ENCODE data around the gene IRF1. TPM values are rescaled to one million over a fixed set of nuclear protein-coding genes. Genes with fewer than 3 reads are reported as not detected.

The IRF1 gene
- total RNA-seq, 4 donors from 2014 or later: 17.5 to 24.1 (median 20.1) TPM

DNA sequence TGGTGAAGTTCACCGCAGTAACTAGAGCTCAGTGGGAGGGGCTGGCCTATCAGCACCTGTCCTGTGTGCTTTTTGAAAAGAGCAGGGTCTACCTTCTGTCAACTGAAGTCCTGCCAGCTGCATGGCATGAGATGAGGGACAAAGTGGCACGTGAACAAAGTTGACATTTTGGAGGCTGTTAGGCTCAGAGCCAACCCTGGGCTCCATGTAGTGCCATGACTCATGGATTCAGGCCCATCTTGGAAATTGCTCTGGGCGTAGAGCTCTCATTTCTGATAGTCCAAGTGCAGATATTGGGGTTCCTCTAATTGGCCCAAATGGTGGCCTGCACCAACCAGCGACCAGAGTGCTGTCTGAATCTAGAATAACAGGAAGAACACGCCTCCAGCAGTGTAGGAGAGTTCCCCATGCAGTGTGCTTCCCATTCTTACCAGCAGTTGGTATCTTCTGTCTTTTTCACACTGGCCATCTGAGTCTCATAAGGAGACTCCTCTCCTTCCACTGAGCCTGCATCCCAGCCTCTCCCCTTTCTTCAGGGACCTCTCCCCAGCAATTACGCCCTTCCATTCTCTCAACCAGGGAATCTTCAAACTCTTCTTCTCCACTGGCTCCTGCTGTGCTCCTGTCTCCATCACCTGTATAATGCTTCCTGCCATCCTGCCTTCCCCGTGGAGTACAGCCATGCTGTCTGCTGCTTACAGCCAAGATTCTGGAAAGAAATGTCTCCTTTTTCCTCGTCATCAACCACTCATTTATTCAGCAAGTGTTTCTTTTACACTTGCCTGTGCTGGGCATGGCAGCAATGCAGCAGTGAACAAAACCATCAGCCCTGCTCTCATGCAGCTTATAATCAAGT is 30.4 kb downstream of the IRF1 start:
- H3K4me1 ChIP-seq: peaks cover 76% of the 10 kb centered on the region
- H3K27me3 ChIP-seq: no peaks in the 10 kb centered on the region
- no peak for DNase-seq (ENCODE audit: low spot score in 2 of 2)
- no peaks in the 10 kb centered on the region for H3K36me3 ChIP-seq
- no peaks in the 10 kb centered on the region for H3K9me3 ChIP-seq
- no peak overlapping the region for H3K27ac ChIP-seq
- TF ChIP-seq POLR2A (IDR thresholded peaks at IDR 0.05): no peak
- TF ChIP-seq, protein P1, sequence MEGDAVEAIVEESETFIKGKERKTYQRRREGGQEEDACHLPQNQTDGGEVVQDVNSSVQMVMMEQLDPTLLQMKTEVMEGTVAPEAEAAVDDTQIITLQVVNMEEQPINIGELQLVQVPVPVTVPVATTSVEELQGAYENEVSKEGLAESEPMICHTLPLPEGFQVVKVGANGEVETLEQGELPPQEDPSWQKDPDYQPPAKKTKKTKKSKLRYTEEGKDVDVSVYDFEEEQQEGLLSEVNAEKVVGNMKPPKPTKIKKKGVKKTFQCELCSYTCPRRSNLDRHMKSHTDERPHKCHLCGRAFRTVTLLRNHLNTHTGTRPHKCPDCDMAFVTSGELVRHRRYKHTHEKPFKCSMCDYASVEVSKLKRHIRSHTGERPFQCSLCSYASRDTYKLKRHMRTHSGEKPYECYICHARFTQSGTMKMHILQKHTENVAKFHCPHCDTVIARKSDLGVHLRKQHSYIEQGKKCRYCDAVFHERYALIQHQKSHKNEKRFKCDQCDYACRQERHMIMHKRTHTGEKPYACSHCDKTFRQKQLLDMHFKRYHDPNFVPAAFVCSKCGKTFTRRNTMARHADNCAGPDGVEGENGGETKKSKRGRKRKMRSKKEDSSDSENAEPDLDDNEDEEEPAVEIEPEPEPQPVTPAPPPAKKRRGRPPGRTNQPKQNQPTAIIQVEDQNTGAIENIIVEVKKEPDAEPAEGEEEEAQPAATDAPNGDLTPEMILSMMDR (IDR thresholded peaks at IDR 0.05): no peak
- TF ChIP-seq EP300 (IDR thresholded peaks at IDR 0.05): no peak
- TF ChIP-seq POLR2AphosphoS5 (IDR thresholded peaks at IDR 0.05): no peak
- H3K4me3 ChIP-seq: no peak overlapping the region
- 87% methylated on average over 6 of the region's 8 CpGs for WGBS

DNA sequence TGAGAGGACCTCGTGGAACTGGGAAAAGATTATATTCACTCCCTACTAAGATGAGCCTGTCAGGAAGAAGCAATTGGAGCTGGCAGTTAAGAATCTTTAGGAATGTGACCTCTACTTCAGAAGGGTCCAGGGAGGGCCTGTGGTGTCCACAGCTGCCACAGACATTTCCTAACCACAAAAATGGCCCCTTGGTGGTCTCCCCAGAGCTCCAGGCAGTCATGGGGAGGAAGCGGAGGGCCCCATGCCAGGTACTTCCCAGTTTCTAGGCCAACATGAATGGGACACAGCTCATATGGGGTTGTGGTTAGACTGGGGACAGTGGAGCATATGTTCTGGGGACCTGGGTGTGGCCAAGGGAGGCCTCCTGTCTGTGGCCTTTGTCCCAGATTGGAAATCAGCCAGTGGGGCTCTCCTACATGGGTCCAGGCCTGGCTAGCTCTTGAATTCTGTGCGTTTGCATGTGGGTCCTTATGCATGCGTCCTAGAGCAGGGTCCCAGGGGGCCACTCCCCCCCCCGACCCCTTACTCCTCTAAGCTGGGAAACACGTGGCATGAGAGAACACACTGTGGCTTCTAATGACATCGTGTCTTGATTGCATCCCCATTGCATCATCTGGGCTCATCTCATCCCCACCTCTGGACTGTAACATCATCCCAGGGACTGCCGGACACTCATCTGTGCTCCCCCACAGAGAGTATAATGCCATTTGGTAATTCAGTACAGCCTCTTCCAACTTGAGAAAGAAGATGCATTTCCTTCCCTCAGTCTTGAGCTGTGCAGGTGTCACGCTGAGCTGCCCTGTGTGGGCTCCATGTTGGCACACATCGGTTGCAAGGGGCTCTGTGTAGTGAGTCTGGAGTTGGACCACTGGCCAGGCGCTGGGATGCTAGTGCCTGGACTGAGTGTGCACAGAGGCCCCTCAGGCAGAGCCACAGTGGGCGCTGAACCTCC is 31.3 kb downstream of the IRF1 start:
- peak in 1 of 2 donors; percentile 75 for DNase-seq (ENCODE audit: low spot score in 2 of 2)
- H3K36me3 ChIP-seq: no peaks in the 10 kb centered on the region
- TF ChIP-seq EP300 (IDR thresholded peaks at IDR 0.05): no peak
- peaks cover 71% of the 10 kb centered on the region for H3K4me1 ChIP-seq
- peak overlapping the region; percentile 51 for H3K27ac ChIP-seq
- H3K27me3 ChIP-seq: no peaks in the 10 kb centered on the region
- no peak overlapping the region for H3K4me3 ChIP-seq
- WGBS: 71% methylated on average over 10 of the region's 12 CpGs
- H3K9me3 ChIP-seq: no peaks in the 10 kb centered on the region

DNA sequence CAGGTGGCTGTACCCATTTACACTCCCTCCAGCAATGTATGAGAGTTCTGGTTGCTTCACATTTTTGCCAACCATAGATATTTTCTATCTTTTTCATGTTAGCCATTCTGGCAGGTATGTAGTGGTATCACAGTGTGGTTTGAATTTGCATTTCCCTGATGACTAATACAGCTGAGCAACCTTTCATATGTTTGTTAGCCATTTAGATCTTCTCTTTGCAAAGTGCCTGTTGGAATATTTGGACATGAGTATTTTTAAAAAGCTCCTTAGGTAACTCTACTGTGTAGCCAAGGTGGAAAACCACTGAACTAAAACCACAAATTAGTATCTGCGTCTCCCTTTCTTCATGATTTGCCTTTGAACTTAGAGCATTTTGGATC is 31.9 kb downstream of the IRF1 start:
- Histone ChIP-seq H3K27ac (peak overlapping the region; percentile 51), H3K4me3 (no peak overlapping the region), H3K4me1 (peaks cover 64% of the 10 kb centered on the region), H3K27me3 (no peaks in the 10 kb centered on the region), H3K36me3 (no peaks in the 10 kb centered on the region), H3K9me3 (no peaks in the 10 kb centered on the region)
- TF ChIP-seq POLR2A (IDR thresholded peaks at IDR 0.05): no peak
- no peak for TF ChIP-seq POLR2AphosphoS5 (IDR thresholded peaks at IDR 0.05)
- no peak for TF ChIP-seq EP300 (IDR thresholded peaks at IDR 0.05)
- TF ChIP-seq, protein P1 (IDR thresholded peaks at IDR 0.05): no peak
- 68% methylated on average over 1 of the region's 1 CpG for WGBS
- no peak for DNase-seq (ENCODE audit: low spot score in 2 of 2)

DNA sequence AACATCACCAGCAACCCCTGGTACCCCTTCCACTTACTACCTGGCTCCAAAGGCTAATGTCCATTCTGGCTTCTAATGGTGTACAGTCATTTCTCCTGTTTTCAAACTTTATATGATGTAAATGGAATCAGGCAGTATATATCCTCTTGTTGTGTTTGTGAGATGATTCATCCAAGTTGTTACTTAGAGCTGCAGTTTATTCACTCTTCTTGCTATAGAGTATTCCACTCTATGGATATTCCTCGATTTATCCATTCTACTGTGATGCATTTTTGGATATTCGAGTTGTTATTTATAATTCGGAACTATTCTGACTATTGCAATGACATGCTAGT is 32.4 kb downstream of the IRF1 start:
- Histone ChIP-seq H3K9me3 (no peaks in the 10 kb centered on the region), H3K27me3 (no peaks in the 10 kb centered on the region), H3K4me1 (peaks cover 61% of the 10 kb centered on the region), H3K36me3 (no peaks in the 10 kb centered on the region), H3K27ac (no peak overlapping the region), H3K4me3 (no peak overlapping the region)
- DNase-seq (ENCODE audit: low spot score in 2 of 2): no peak
- TF ChIP-seq POLR2AphosphoS5 (IDR thresholded peaks at IDR 0.05) (no peak), EP300 (IDR thresholded peaks at IDR 0.05) (no peak), POLR2A (IDR thresholded peaks at IDR 0.05) (no peak)
- TF ChIP-seq, protein P1 (IDR thresholded peaks at IDR 0.05): no peak
- 80% methylated on average over 3 of the region's 3 CpGs for WGBS

DNA sequence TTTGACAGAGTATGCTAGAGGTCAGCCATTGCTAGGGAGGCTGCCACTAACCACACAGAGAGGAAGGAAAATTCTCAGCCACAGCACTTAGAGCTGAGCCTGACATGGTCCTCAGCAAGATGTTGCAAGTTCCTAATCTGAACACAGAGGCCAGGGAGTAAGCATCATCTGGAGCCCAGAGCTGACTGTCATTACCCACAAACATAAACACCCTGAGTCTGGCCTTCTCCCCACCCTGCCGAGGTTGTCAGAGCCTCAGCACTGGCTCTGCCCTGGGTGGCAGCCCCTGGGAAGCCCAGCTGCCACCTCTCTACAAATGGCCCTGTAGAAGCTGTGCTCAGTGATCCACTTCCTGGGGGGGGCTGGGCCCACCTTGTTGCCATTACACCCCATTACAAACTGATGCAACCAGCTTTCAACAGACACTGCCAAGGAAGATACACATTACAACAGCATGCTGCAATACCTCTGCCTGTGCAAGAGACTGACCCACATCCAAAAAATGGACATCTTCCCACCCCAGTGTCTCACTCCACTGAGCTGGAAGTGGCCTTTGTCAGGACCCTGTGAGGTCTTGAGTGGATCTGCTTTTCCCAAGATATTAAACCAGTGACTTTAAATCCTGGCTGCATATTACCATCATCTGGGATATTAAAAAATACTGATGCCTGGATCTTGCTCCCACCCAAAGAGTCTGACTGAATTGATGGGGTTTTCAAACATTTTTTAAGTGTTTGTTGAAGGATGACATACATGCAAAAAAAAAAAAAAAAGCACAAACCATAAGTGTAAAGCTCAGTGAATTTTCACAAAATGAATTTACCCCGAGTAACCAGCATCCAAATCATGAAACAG is 33.0 kb downstream of the IRF1 start:
- TF ChIP-seq EP300 (IDR thresholded peaks at IDR 0.05) (no peak), POLR2AphosphoS5 (IDR thresholded peaks at IDR 0.05) (peak in 2 of 3 donors; percentile 41 to 75), POLR2A (IDR thresholded peaks at IDR 0.05) (no peak)
- TF ChIP-seq, protein P1 (IDR thresholded peaks at IDR 0.05): no peak
- 78% methylated on average over 2 of the region's 2 CpGs for WGBS
- peaks cover 56% of the 10 kb centered on the region for H3K4me1 ChIP-seq

More for the DNA sequence above, 33.0 kb downstream of the IRF1 start:
- peak overlapping the region; percentile 47 for H3K27ac ChIP-seq
- no peaks in the 10 kb centered on the region for H3K36me3 ChIP-seq
- H3K4me3 ChIP-seq: no peak overlapping the region
- DNase-seq (ENCODE audit: low spot score in 2 of 2): peak; percentile 80 to 85
- no peaks in the 10 kb centered on the region for H3K9me3 ChIP-seq
- no peaks in the 10 kb centered on the region for H3K27me3 ChIP-seq
